HCT116 (cell line): ENCODE measurements around the gene MXD3.

ENCODE experiments used
- CTCF ChIP-seq, 3 experiments: fragments of 200-600 bp in 1 of 3; sonication (generic) in 1 of 3; IDR thresholded peaks in 2 of 3; conservative IDR thresholded peaks in 1 of 3; 2 replicates each; pipeline ENCODE4 v1.5.1; 2012 to 2017; ENCODE audit warnings: low read depth in 2 of 3, low read length in 2 of 3, antibody characterized with exemption in 1 of 3, borderline replicate concordance in 1 of 3, control low read depth in 1 of 3, mild to moderate bottlenecking in 1 of 3, mixed read lengths in 1 of 3, mixed run types in 1 of 3, moderate library complexity in 1 of 3; ENCODE audit not compliant: insufficient read depth in 1 of 3
- FOSL1 ChIP-seq: IDR thresholded peaks from 2 replicates; pipeline ENCODE4 v1.6.1; 2012; ENCODE audit warnings: low read depth
- POLR2A ChIP-seq: IDR thresholded peaks from 2 replicates; pipeline ENCODE4 v1.7.0; 2011; ENCODE audit warnings: borderline replicate concordance; ENCODE audit not compliant: insufficient read depth, insufficient read length; ENCODE audit errors: extremely low read depth

- TF ChIP-seq CTCF (IDR thresholded peaks at IDR 0.05 in 2 of 3, conservative IDR thresholded peaks at IDR 0.05 in 1 of 3; ENCODE audit: borderline replicate concordance in 1 of 3, insufficient read depth in 1 of 3, low read depth in 2 of 3, low read length in 2 of 3) (no peak), FOSL1 (no peak), POLR2A (no peak)
Observed at GRCh38 chr5:177357459-177358351, 46.0 kb upstream of the MXD3 start, which contains the start of gene RGS14.
